ENCODE results near the gene HSFX2. TPM values are rescaled to one million over a fixed set of nuclear protein-coding genes. Genes with fewer than 3 reads are reported as not detected.
A peak's percentile ranks its signal among the peaks of the same experiment; 100 is the strongest.
"Not testable (repeated sequence)": the region's sequence is repeated elsewhere in the genome, so short reads cannot be mapped to it uniquely, and the experiment has no call there.

Gene HSFX2
- total and polyA plus RNA-seq, 9 of the 15 experiments (the other 6 are each of a cell fraction or from before 2014, with no cell fraction given), result 0.10 to 0.18 (median 0.11) TPM; not detected in 6

DNA sequence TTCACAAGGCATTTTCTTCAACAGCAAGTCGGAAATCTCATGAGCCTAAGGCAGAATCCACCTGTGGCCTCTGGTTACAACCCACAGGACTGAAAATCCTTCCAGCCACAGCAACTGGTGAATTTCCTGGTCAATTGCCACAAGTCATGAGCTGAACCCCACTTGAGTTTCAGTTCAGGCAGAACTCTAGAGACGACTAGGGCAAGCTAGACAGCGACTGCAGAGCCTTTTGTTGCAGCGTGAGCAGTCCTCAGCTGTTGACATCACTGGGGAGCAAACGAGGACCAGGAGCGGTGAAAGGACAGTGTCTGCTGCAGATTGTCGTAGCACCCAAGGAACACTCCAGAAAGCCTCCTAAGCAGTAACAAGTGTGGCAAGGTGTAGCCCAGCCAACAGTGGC, 829 bp upstream of the HSFX2 start:
- H3K4me2 ChIP-seq (ENCODE audit: insufficient read depth, low read length); POLR2A ChIA-PET; DNase-seq (ENCODE audit: extremely low read depth in 1 of 4, low spot score in 3 of 4); FAIRE-seq; H3K27me3 ChIP-seq (ENCODE audit: control insufficient read depth in 2 of 2, insufficient read depth in 2 of 2, low read length in 2 of 2); H3K9ac ChIP-seq (ENCODE audit: insufficient read depth in 1 of 2, low read depth in 2 of 2, low read length in 2 of 2); H3K9me1 ChIP-seq (ENCODE audit: control insufficient read depth, insufficient read depth, low read length); H3K4me3 ChIP-seq; ATAC-seq; intact Hi-C loops (cut with micrococcal nuclease); H4K20me1 ChIP-seq (replicated peaks; ENCODE audit: control insufficient read depth, insufficient read depth, low read length); H3K36me3 ChIP-seq (ENCODE audit: control insufficient read depth, insufficient read depth, low read length); H3K9me3 ChIP-seq (replicated peaks; ENCODE audit: control insufficient read depth, insufficient read depth, low read depth, low read length); H3K4me1 ChIP-seq (replicated peaks in 1 of 2; ENCODE audit: control insufficient read depth in 2 of 2, insufficient read depth in 2 of 2, low read length in 2 of 2); H2AFZ ChIP-seq (ENCODE audit: low read depth, low read length); BruUV-seq (replicated peaks); H3K27ac ChIP-seq (ENCODE audit: extremely low read depth, low read depth, low read length); CTCF ChIA-PET (ENCODE audit: low intra/inter-chr PET ratio); H3K79me2 ChIP-seq (ENCODE audit: control insufficient read depth, insufficient read depth, low read length): not testable (repeated sequence)
- WGBS (ENCODE audit: insufficient coverage, low coverage, missing lambda C conversion rate), result no CpG with 5 or more reads among the region's 7 CpGs
- in situ Hi-C loops (cut with MboI), result loop anchor here (25.0 kb wide), 1 partner anchor 216 kb away; no protein-coding TSS in a partner anchor

DNA sequence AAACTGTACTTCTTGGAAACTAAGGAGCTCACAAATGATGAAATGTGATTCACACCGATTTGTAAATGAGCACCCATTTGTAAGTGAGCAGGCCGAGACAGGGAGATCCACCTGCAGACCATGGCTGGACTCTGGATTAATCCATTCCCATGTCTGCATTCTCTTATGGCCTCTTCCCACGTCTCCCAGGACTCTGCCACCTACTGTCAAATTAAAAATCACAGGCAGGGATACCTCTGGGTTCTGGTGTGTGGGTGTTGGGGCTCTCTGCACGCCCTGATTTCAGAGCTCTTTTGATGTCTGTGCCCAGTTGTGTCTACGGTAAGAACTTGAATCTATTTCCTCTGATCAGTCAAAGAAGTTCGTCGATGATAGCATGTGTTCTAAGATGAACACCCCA, 4.1 kb downstream of the HSFX2 start:
- H3K4me3 ChIP-seq; H3K36me3 ChIP-seq (ENCODE audit: control insufficient read depth, insufficient read depth, low read length); H3K27ac ChIP-seq (ENCODE audit: extremely low read depth, low read depth, low read length); ATAC-seq; H4K20me1 ChIP-seq (replicated peaks; ENCODE audit: control insufficient read depth, insufficient read depth, low read length); H3K9me1 ChIP-seq (ENCODE audit: control insufficient read depth, insufficient read depth, low read length); H3K9me3 ChIP-seq (replicated peaks; ENCODE audit: control insufficient read depth, insufficient read depth, low read depth, low read length); FAIRE-seq; intact Hi-C loops (cut with micrococcal nuclease); H3K79me2 ChIP-seq (ENCODE audit: control insufficient read depth, insufficient read depth, low read length); H3K4me2 ChIP-seq (ENCODE audit: insufficient read depth, low read length); H3K4me1 ChIP-seq (replicated peaks in 1 of 2; ENCODE audit: control insufficient read depth in 2 of 2, insufficient read depth in 2 of 2, low read length in 2 of 2); H3K9ac ChIP-seq (ENCODE audit: insufficient read depth in 1 of 2, low read depth in 2 of 2, low read length in 2 of 2); H2AFZ ChIP-seq (ENCODE audit: low read depth, low read length); POLR2A ChIA-PET; DNase-seq (ENCODE audit: extremely low read depth in 1 of 4, low spot score in 3 of 4); BruUV-seq (replicated peaks); H3K27me3 ChIP-seq (ENCODE audit: control insufficient read depth in 2 of 2, insufficient read depth in 2 of 2, low read length in 2 of 2); CTCF ChIA-PET (ENCODE audit: low intra/inter-chr PET ratio): not testable (repeated sequence)
- whole genome bisulfite sequencing (ENCODE audit: insufficient coverage, low coverage, missing lambda C conversion rate), result no CpG with 5 or more reads among the region's 7 CpGs
- in situ Hi-C loops (cut with MboI), result loop anchor here (25.0 kb wide), 1 partner anchor 221 kb away; no protein-coding TSS in a partner anchor

DNA sequence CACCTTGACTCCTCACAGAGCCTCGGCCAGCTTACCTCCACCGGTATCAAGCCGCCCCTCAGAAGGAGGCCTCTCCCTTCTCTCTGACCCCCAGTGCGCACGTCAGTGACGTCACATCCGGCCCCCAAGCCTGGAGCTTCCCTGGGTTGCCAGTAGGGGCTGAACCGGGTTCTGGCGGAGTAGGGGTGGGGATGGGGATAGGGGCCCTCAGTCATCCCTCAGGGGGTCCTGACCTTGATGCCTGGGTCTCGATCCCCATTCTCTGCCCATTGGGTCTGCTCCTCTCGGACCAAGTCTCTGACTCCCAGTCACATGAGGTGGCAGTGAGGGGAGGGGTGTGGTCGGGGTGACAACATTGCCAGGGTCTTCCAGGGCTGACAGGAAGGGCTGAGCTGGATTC, 7.8 kb downstream of the HSFX2 start, which contains the start of gene MAGEA9B:
Gene MAGEA9B (minus strand): TSS at position 101 of the 400 bp plus-strand sequence. CDS start 4,280 bp downstream, outside the sequence.
- H3K9me3 ChIP-seq (replicated peaks; ENCODE audit: control insufficient read depth, insufficient read depth, low read depth, low read length); POLR2A ChIA-PET; H3K4me1 ChIP-seq (replicated peaks in 1 of 2; ENCODE audit: control insufficient read depth in 2 of 2, insufficient read depth in 2 of 2, low read length in 2 of 2); H3K27me3 ChIP-seq (ENCODE audit: control insufficient read depth in 2 of 2, insufficient read depth in 2 of 2, low read length in 2 of 2); H3K27ac ChIP-seq (ENCODE audit: extremely low read depth, low read depth, low read length); H2AFZ ChIP-seq (ENCODE audit: low read depth, low read length); FAIRE-seq; intact Hi-C loops (cut with micrococcal nuclease); H3K9ac ChIP-seq (ENCODE audit: insufficient read depth in 1 of 2, low read depth in 2 of 2, low read length in 2 of 2); H3K4me2 ChIP-seq (ENCODE audit: insufficient read depth, low read length); BruUV-seq (replicated peaks); H3K9me1 ChIP-seq (ENCODE audit: control insufficient read depth, insufficient read depth, low read length); H4K20me1 ChIP-seq (replicated peaks; ENCODE audit: control insufficient read depth, insufficient read depth, low read length); H3K79me2 ChIP-seq (ENCODE audit: control insufficient read depth, insufficient read depth, low read length); CTCF ChIA-PET (ENCODE audit: low intra/inter-chr PET ratio); H3K4me3 ChIP-seq; DNase-seq (ENCODE audit: extremely low read depth in 1 of 4, low spot score in 3 of 4); H3K36me3 ChIP-seq (ENCODE audit: control insufficient read depth, insufficient read depth, low read length): not testable (repeated sequence)
- in situ Hi-C loops (cut with MboI), result loop anchor here (25.0 kb wide), 1 partner anchor 225 kb away; no protein-coding TSS in a partner anchor
- peak; percentile 81 for ATAC-seq
- no CpG with 5 or more reads among the region's 12 CpGs for WGBS (ENCODE audit: insufficient coverage, low coverage, missing lambda C conversion rate)

DNA sequence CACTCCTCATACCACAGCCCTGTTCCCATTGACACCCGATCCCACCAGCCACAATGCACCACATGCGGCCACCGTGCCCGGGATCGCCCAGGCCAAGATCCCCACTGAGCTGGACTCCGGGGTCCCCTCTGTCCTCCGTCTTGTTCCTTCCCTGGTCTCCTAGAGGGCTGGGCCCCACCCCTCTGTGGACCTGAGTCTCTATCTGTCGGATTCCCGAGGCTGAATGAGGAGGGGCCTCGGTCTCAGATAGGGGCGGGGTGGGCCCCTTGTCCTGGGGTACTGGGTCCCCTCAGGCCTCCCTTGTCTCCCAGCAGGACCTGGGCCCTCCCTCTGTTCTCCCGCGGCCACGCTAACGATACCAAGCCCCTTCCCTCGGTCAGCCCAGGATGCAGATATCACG, 9.5 kb downstream of the HSFX2 start:
- WGBS (ENCODE audit: insufficient coverage, low coverage, missing lambda C conversion rate), result no CpG with 5 or more reads among the region's 17 CpGs
- FAIRE-seq; H3K36me3 ChIP-seq (ENCODE audit: control insufficient read depth, insufficient read depth, low read length); POLR2A ChIA-PET; BruUV-seq (replicated peaks); H3K4me2 ChIP-seq (ENCODE audit: insufficient read depth, low read length); H2AFZ ChIP-seq (ENCODE audit: low read depth, low read length); H4K20me1 ChIP-seq (replicated peaks; ENCODE audit: control insufficient read depth, insufficient read depth, low read length); H3K27me3 ChIP-seq (ENCODE audit: control insufficient read depth in 2 of 2, insufficient read depth in 2 of 2, low read length in 2 of 2); CTCF ChIA-PET (ENCODE audit: low intra/inter-chr PET ratio); H3K4me3 ChIP-seq; H3K9me3 ChIP-seq (replicated peaks; ENCODE audit: control insufficient read depth, insufficient read depth, low read depth, low read length); H3K4me1 ChIP-seq (replicated peaks in 1 of 2; ENCODE audit: control insufficient read depth in 2 of 2, insufficient read depth in 2 of 2, low read length in 2 of 2); H3K27ac ChIP-seq (ENCODE audit: extremely low read depth, low read depth, low read length); intact Hi-C loops (cut with micrococcal nuclease); H3K79me2 ChIP-seq (ENCODE audit: control insufficient read depth, insufficient read depth, low read length); H3K9ac ChIP-seq (ENCODE audit: insufficient read depth in 1 of 2, low read depth in 2 of 2, low read length in 2 of 2); H3K9me1 ChIP-seq (ENCODE audit: control insufficient read depth, insufficient read depth, low read length); DNase-seq (ENCODE audit: extremely low read depth in 1 of 4, low spot score in 3 of 4); ATAC-seq: not testable (repeated sequence)
- in situ Hi-C loops (cut with MboI), result loop anchor here (25.0 kb wide), 1 partner anchor 227 kb away; no protein-coding TSS in a partner anchor
